GM18517 (cell line): ENCODE measurements around the gene OR52J3.

Experiments used
- ATAC-seq: cut with Tn5 transposase; IDR thresholded peaks from one replicate; pipeline ENCODE4 v1.9.1; 2021; ENCODE audit warnings: mild to moderate bottlenecking, moderate library complexity; ENCODE audit not compliant: unreplicated experiment

Gene OR52J3

GRCh38 chr11:5092821-5093585 is 46.7 kb downstream of the OR52J3 start:
- no peak for ATAC-seq

GRCh38 chr11:5096011-5096410 is 49.7 kb downstream of the OR52J3 start:
- ATAC-seq = no peak
